ENCODE data around the gene ANG.

DNA sequence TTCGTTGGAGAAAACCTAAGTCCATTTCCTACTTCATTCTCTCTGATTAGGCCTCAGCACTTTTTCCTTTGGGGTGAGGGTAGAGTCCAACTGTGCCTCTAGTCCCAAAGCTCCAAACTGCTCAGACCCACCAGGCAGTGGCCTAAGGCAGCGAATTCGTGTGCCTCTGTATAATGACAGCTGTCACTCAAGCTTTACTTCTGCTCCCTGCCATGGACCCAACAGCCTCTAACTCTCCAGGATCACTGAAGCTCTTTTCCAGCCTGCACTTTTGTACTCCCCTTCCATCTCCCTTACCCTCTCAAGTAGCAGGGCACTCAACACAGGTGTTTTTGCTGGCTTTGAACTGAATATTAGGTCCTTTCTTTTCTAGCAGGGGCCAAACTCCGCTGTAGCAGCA, 32.3 kb upstream of the ANG start:
- TF ChIP-seq, protein P1, sequence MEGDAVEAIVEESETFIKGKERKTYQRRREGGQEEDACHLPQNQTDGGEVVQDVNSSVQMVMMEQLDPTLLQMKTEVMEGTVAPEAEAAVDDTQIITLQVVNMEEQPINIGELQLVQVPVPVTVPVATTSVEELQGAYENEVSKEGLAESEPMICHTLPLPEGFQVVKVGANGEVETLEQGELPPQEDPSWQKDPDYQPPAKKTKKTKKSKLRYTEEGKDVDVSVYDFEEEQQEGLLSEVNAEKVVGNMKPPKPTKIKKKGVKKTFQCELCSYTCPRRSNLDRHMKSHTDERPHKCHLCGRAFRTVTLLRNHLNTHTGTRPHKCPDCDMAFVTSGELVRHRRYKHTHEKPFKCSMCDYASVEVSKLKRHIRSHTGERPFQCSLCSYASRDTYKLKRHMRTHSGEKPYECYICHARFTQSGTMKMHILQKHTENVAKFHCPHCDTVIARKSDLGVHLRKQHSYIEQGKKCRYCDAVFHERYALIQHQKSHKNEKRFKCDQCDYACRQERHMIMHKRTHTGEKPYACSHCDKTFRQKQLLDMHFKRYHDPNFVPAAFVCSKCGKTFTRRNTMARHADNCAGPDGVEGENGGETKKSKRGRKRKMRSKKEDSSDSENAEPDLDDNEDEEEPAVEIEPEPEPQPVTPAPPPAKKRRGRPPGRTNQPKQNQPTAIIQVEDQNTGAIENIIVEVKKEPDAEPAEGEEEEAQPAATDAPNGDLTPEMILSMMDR (conservative IDR thresholded peaks at IDR 0.05), result no peak
- TF ChIP-seq EZH2 (IDR thresholded peaks at IDR 0.05; ENCODE audit: low read depth), result no peak

All from PC-9 (cell line).